HEK293T (cell line): Measurements from ENCODE around the gene GLRA3.
A peak's percentile ranks its signal among the peaks of the same experiment; 100 is the strongest.

ENCODE experiments used
- ARNT ChIP-seq: fragments of 450-650 bp; IDR thresholded peaks from 2 replicates; pipeline ENCODE4 v1.6.1; 2017; ENCODE audit warnings: mild to moderate bottlenecking
- BHLHE40 ChIP-seq: fragments of 450-650 bp; IDR thresholded peaks from 2 replicates; pipeline ENCODE4 v1.6.1; 2016; ENCODE audit warnings: mild to moderate bottlenecking, moderate library complexity, borderline replicate concordance
- CTBP1 ChIP-seq: fragments of 450-650 bp; IDR thresholded peaks from 2 replicates; pipeline ENCODE4 v1.6.1; 2016; ENCODE audit warnings: borderline replicate concordance
- FOXA1 ChIP-seq: fragments of 450-650 bp; IDR thresholded peaks from 2 replicates; pipeline ENCODE4 v1.6.1; 2016; ENCODE audit warnings: mild to moderate bottlenecking
- FOXM1 ChIP-seq: fragments of 450-650 bp; IDR thresholded peaks from 2 replicates; pipeline ENCODE4 v1.6.1; 2017; ENCODE audit warnings: mild to moderate bottlenecking, borderline replicate concordance
- NFRKB ChIP-seq: fragments of 450-650 bp; IDR thresholded peaks from 2 replicates; pipeline ENCODE4 v1.6.1; 2016; ENCODE audit warnings: mild to moderate bottlenecking, moderate library complexity
- SP1 ChIP-seq: fragments of 450-650 bp; IDR thresholded peaks from 2 replicates; pipeline ENCODE4 v1.6.1; 2017
- SUZ12 ChIP-seq: fragments of 450-650 bp; IDR thresholded peaks from 2 replicates; pipeline ENCODE4 v1.6.1; 2016; ENCODE audit warnings: mild to moderate bottlenecking
- ZNF384 ChIP-seq: fragments of 450-650 bp; IDR thresholded peaks from 2 replicates; pipeline ENCODE4 v1.6.1; 2016

GRCh38 chr4:174826660-174827059, 2.4 kb downstream of the GLRA3 start:
- no peak for TF ChIP-seq CTBP1
- TF ChIP-seq SUZ12, result no peak
- no peak for TF ChIP-seq SP1
- no peak for TF ChIP-seq FOXM1
- TF ChIP-seq FOXA1, result no peak
- no peak for TF ChIP-seq ARNT
- TF ChIP-seq ZNF384, result peak; percentile 45; the same call in 1 of the 2 replicates
- TF ChIP-seq BHLHE40, result no peak
- no peak for TF ChIP-seq NFRKB
